Prostate gland (tissue), 2 donors: ENCODE results near the gene RHOT2. TPM values are rescaled to one million over a fixed set of nuclear protein-coding genes. Genes with fewer than 3 reads are reported as not detected.

Experiments
- DNase-seq: peaks from one replicate; pipeline ENCODE4 v3.0.0-alpha.2; 2019; ENCODE audit warnings: low spot score
- H3K27ac ChIP-seq, 2 donors: fragments of 200-600 bp; sonication (generic); 2 replicates each; pipeline ENCODE4 v1.5.1; 2017 to 2019
- H3K27me3 ChIP-seq: fragments of 200-600 bp; sonication (generic); replicated peaks from 2 replicates; pipeline ENCODE4 v1.5.1; 2019; ENCODE audit not compliant: insufficient read depth
- H3K36me3 ChIP-seq, 2 donors: fragments of 200-600 bp; sonication (generic); 1 replicate in 1 of 2; 2 replicates in 1 of 2; pipeline versions ENCODE4 v1.5.1 to v1.8.1; 2017 to 2019
- H3K4me1 ChIP-seq: fragments of 200-600 bp; sonication (generic); replicated peaks from 2 replicates; pipeline ENCODE4 v1.5.1; 2019
- H3K4me3 ChIP-seq, 2 donors: fragments of 200-600 bp; sonication (generic); 2 replicates each; pipeline ENCODE4 v1.5.1; 2017 to 2019
- H3K9me3 ChIP-seq: fragments of 200-600 bp; sonication (generic); 2 replicates; pipeline ENCODE4 v1.5.1; 2017
- CTCF ChIP-seq, 4 experiments: fragments of 200-600 bp in 2 of 4; fragments of 450-650 bp in 2 of 4; sonication (generic) in 2 of 4; IDR thresholded peaks; 1 replicate in 3 of 4; 2 replicates in 1 of 4; pipeline ENCODE4 v1.5.1; 2016 to 2019; ENCODE audit warnings: antibody characterized with exemption in 4 of 4, mild to moderate bottlenecking in 2 of 4, moderate library complexity in 2 of 4
- POLR2A ChIP-seq: fragments of 450-650 bp; IDR thresholded peaks from one replicate; pipeline ENCODE4 v1.6.1; 2016; ENCODE audit warnings: antibody characterized with exemption, mild to moderate bottlenecking
- POLR2AphosphoS5 ChIP-seq: sonication (generic); formaldehyde crosslinking; IDR thresholded peaks from one replicate; pipeline ENCODE4 v1.6.1; 2017; ENCODE audit warnings: antibody characterized with exemption
- WGBS: methylation state at CpG from one replicate; pipeline ENCODE4 v1.1.5; 2018; 5-methylcytosine and 5-hydroxymethylcytosine counted together
- intact Hi-C: fragments of 100-400 bp; cut with DNase I; formaldehyde crosslinking; loops from one replicate; pipeline ENCODE4 v1.14.2; 2022
- total RNA-seq, 2 donors: library from RNA; depleted of rRNA; stranded (reverse); fragments of >200 nt; gene quantifications; one replicate each; pipeline ENCODE4 v1.1.0, GENCODE V29; 2016

Gene RHOT2
- total RNA-seq, 2 donors from 2014 or later = 101 to 169 TPM

- Histone ChIP-seq H3K27ac (peak within 1 kb of the TSS; percentile 74 to 89), H3K36me3 (no peaks in the 10 kb centered on the region), H3K4me3 (peak within 1 kb of the TSS; percentile 52 to 77), H3K9me3 (no peaks in the 10 kb centered on the region), H3K4me1 (peaks cover 18% of the 10 kb centered on the region), H3K27me3 (no peaks in the 10 kb centered on the region)
- TF ChIP-seq POLR2A (peak; percentile 43), CTCF (IDR thresholded peaks at IDR 0.05) (peak in 1 of 4 experiments; percentile 28), POLR2AphosphoS5 (peak; percentile 89)
- WGBS = under 1% methylated on average over 69 of the region's 91 CpGs
- intact Hi-C loops = no loop called here
- DNase-seq = peak; percentile 91
Observed at GRCh38 chr16:648781-649589, 18.9 kb upstream of the RHOT2 start, which contains the start of gene WDR90. WDR90 (plus strand) TSS chr16:649365; CDS start chr16:649417, 52 bp downstream.

GRCh38 chr16:649631-650030 is 18.3 kb upstream of the RHOT2 start:
- TF ChIP-seq POLR2A = no peak
- TF ChIP-seq CTCF (IDR thresholded peaks at IDR 0.05) = no peak
- no peak for TF ChIP-seq POLR2AphosphoS5
- intact Hi-C loops = no loop called here
- H3K4me3 ChIP-seq = peak overlapping the region; percentile 52 to 77
- no peak for DNase-seq
- no peaks in the 10 kb centered on the region for H3K9me3 ChIP-seq
- H3K27me3 ChIP-seq = no peaks in the 10 kb centered on the region
- peaks cover 18% of the 10 kb centered on the region for H3K4me1 ChIP-seq
- no peaks in the 10 kb centered on the region for H3K36me3 ChIP-seq
- 1% methylated on average over 17 of the region's 44 CpGs for WGBS
- H3K27ac ChIP-seq = peak overlapping the region in 1 of 2 donors; percentile 89

- WGBS = 81% methylated on average over 16 of the region's 22 CpGs
- Histone ChIP-seq H3K4me1 (peaks cover 18% of the 10 kb centered on the region), H3K4me3 (no peak overlapping the region), H3K27me3 (no peaks in the 10 kb centered on the region), H3K9me3 (no peaks in the 10 kb centered on the region), H3K36me3 (no peaks in the 10 kb centered on the region), H3K27ac (no peak overlapping the region)
- intact Hi-C loops = no loop called here
- DNase-seq = no peak
- TF ChIP-seq POLR2AphosphoS5 (no peak), POLR2A (no peak), CTCF (IDR thresholded peaks at IDR 0.05) (no peak)
Observed at GRCh38 chr16:651844-652243, 16.1 kb upstream of the RHOT2 start.

GRCh38 chr16:652454-653305 is 15.3 kb upstream of the RHOT2 start:
- no peaks in the 10 kb centered on the region for H3K36me3 ChIP-seq
- no peak for DNase-seq
- no peak overlapping the region for H3K4me3 ChIP-seq
- no peak overlapping the region for H3K27ac ChIP-seq
- H3K9me3 ChIP-seq = no peaks in the 10 kb centered on the region
- WGBS = 72% methylated on average over 23 of the region's 28 CpGs
- H3K4me1 ChIP-seq = peaks cover 15% of the 10 kb centered on the region
- intact Hi-C loops = no loop called here
- no peaks in the 10 kb centered on the region for H3K27me3 ChIP-seq
- TF ChIP-seq POLR2AphosphoS5 = no peak
- TF ChIP-seq CTCF (IDR thresholded peaks at IDR 0.05) = no peak
- TF ChIP-seq POLR2A = no peak
